Esophagus muscularis mucosa (tissue), 4 donors: ENCODE measurements around the gene EHHADH. TPM values are rescaled to one million over a fixed set of nuclear protein-coding genes. Genes with fewer than 3 reads are reported as not detected.

ENCODE experiments used
- DNase-seq: peaks from one replicate; pipeline ENCODE4 v3.0.0-alpha.2; 2017; ENCODE audit errors: extremely low spot score
- H3K27ac ChIP-seq, 4 donors: fragments of 200-600 bp; sonication (generic); replicated peaks in 1 of 4; 1 replicate in 3 of 4; 2 replicates in 1 of 4; pipeline ENCODE4 v1.5.1; 2016 to 2019; ENCODE audit warnings: mild to moderate bottlenecking in 1 of 4
- H3K27me3 ChIP-seq, 4 donors: fragments of 200-600 bp; sonication (generic); one replicate each; pipeline versions ENCODE4 v1.5.1 to v1.6.0; 2016 to 2019
- H3K36me3 ChIP-seq, 4 donors: fragments of 200-600 bp; sonication (generic); one replicate each; pipeline ENCODE4 v1.5.1; 2016 to 2019
- H3K4me1 ChIP-seq, 4 donors: fragments of 200-600 bp; sonication (generic); one replicate each; pipeline ENCODE4 v1.5.1; 2016 to 2019
- H3K4me3 ChIP-seq, 4 donors: fragments of 200-600 bp; sonication (generic); 1 replicate in 2 of 4; 2 replicates in 2 of 4; pipeline ENCODE4 v1.5.1; 2016 to 2019; ENCODE audit warnings: mild to moderate bottlenecking in 4 of 4, moderate library complexity in 1 of 4
- H3K9me3 ChIP-seq, 4 donors: fragments of 200-600 bp; sonication (generic); 1 replicate in 3 of 4; 2 replicates in 1 of 4; pipeline ENCODE4 v1.5.1; 2016 to 2019
- CTCF ChIP-seq, 3 experiments: fragments of 200-600 bp in 2 of 3; fragments of 450-650 bp in 1 of 3; sonication (generic) in 2 of 3; IDR thresholded peaks; one replicate each; pipeline ENCODE4 v1.5.1; 2017 to 2019; ENCODE audit warnings: antibody characterized with exemption in 3 of 3, mild to moderate bottlenecking in 2 of 3, moderate library complexity in 1 of 3
- EP300 ChIP-seq: sonication (generic); formaldehyde crosslinking; IDR thresholded peaks from one replicate; pipeline ENCODE4 v1.6.1; 2017; ENCODE audit warnings: antibody characterized with exemption
- POLR2A ChIP-seq: fragments of 450-650 bp; IDR thresholded peaks from one replicate; pipeline ENCODE4 v1.6.1; 2017; ENCODE audit warnings: antibody characterized with exemption, moderate library complexity, mild to moderate bottlenecking, low read depth
- POLR2AphosphoS5 ChIP-seq, 2 donors: sonication (generic); formaldehyde crosslinking; IDR thresholded peaks; one replicate each; pipeline ENCODE4 v1.6.1; 2017; ENCODE audit warnings: antibody characterized with exemption in 2 of 2
- WGBS: methylation state at CpG from one replicate; pipeline ENCODE4 v1.1.5; 2018; 5-methylcytosine and 5-hydroxymethylcytosine counted together
- intact Hi-C: fragments of 100-400 bp; cut with DNase I; formaldehyde crosslinking; loops from one replicate; pipeline ENCODE4 v1.15.1; 2023
- total RNA-seq, 4 donors: library from RNA; depleted of rRNA; stranded (reverse); fragments of >200 nt; gene quantifications; one replicate each; pipeline versions ENCODE4 v1.1.0 to v1.2.1, GENCODE V29; 2016

Gene EHHADH
- total RNA-seq, 4 donors from 2014 or later, result 2.1 to 4.7 (median 3.8) TPM

- Histone ChIP-seq H3K4me3 (peak overlapping the region; percentile 83 to 95 (median 90)), H3K27me3 (peaks cover 0 to 4% (median 0%) of the 10 kb centered on the region in 4 donors), H3K9me3 (no peaks in the 10 kb centered on the region), H3K27ac (peak overlapping the region; percentile 95 to 98 (median 96)), H3K36me3 (no peaks in the 10 kb centered on the region), H3K4me1 (peaks cover 6 to 64% (median 51%) of the 10 kb centered on the region in 4 donors)
- intact Hi-C loops, result loop anchor here (5.0 kb wide), 1 partner anchor 64 kb away; no protein-coding TSS in a partner anchor
- 38% methylated on average over 8 of the region's 8 CpGs for WGBS
- TF ChIP-seq POLR2A (no peak), POLR2AphosphoS5 (IDR thresholded peaks at IDR 0.05) (peak in 1 of 2 donors; percentile 21)
- DNase-seq, result no peak
These were observed 102.5 kb downstream of the EHHADH start for GRCh38 chr3:185151101-185151963.

GRCh38 chr3:185150561-185150960 is 103.3 kb downstream of the EHHADH start:
- WGBS, result 42% methylated on average over 1 of the region's 1 CpG

GRCh38 chr3:185149591-185149990 is 104.3 kb downstream of the EHHADH start:
- TF ChIP-seq EP300, result no peak
- no peak for TF ChIP-seq POLR2A
- TF ChIP-seq CTCF (IDR thresholded peaks at IDR 0.05), result no peak
- no peak for TF ChIP-seq POLR2AphosphoS5 (IDR thresholded peaks at IDR 0.05)
- Histone ChIP-seq H3K4me1 (peaks cover 6 to 69% (median 62%) of the 10 kb centered on the region in 4 donors), H3K27ac (peak overlapping the region; percentile 95 to 98 (median 96)), H3K4me3 (peak overlapping the region in 3 of 4 donors; percentile 83 to 94 (median 85)), H3K9me3 (no peaks in the 10 kb centered on the region), H3K27me3 (peaks cover 0 to 4% (median 0%) of the 10 kb centered on the region in 4 donors), H3K36me3 (no peaks in the 10 kb centered on the region)
- intact Hi-C loops, result no loop called here
- WGBS, result 36% methylated on average over 3 of the region's 3 CpGs
- no peak for DNase-seq

More at GRCh38 chr3:185150561-185150960, 103.3 kb downstream of the EHHADH start:
- intact Hi-C loops, result loop anchor here (5.0 kb wide), 1 partner anchor 63 kb away; no protein-coding TSS in a partner anchor
- no peak for DNase-seq
- Histone ChIP-seq H3K4me3 (peak overlapping the region; percentile 83 to 95 (median 90)), H3K9me3 (no peaks in the 10 kb centered on the region), H3K27ac (peak overlapping the region; percentile 95 to 98 (median 96)), H3K27me3 (peaks cover 0 to 4% (median 0%) of the 10 kb centered on the region in 4 donors), H3K36me3 (no peaks in the 10 kb centered on the region), H3K4me1 (peaks cover 6 to 64% (median 52%) of the 10 kb centered on the region in 4 donors)
- TF ChIP-seq POLR2A, result no peak
- TF ChIP-seq POLR2AphosphoS5 (IDR thresholded peaks at IDR 0.05), result no peak
- no peak for TF ChIP-seq EP300
- TF ChIP-seq CTCF (IDR thresholded peaks at IDR 0.05), result no peak

- TF ChIP-seq POLR2AphosphoS5 (IDR thresholded peaks at IDR 0.05) (no peak), POLR2A (no peak), CTCF (IDR thresholded peaks at IDR 0.05) (no peak), EP300 (no peak)
- no peaks in the 10 kb centered on the region for H3K36me3 ChIP-seq
- WGBS, result 79% methylated on average over 6 of the region's 6 CpGs
- peaks cover 0 to 68% (median 55%) of the 10 kb centered on the region in 4 donors for H3K4me1 ChIP-seq
- intact Hi-C loops, result no loop called here
- H3K27ac ChIP-seq, result peak overlapping the region in 1 of 4 donors; percentile 20
- no peaks in the 10 kb centered on the region for H3K9me3 ChIP-seq
- DNase-seq, result no peak
- H3K27me3 ChIP-seq, result no peaks in the 10 kb centered on the region
- H3K4me3 ChIP-seq, result no peak overlapping the region
These were observed 108.3 kb downstream of the EHHADH start for GRCh38 chr3:185145511-185145910.

GRCh38 chr3:185144784-185145183 is 109.1 kb downstream of the EHHADH start:
- Histone ChIP-seq H3K9me3 (no peaks in the 10 kb centered on the region), H3K4me3 (no peak overlapping the region), H3K4me1 (peaks cover 0 to 61% (median 48%) of the 10 kb centered on the region in 4 donors), H3K27me3 (no peaks in the 10 kb centered on the region), H3K36me3 (no peaks in the 10 kb centered on the region), H3K27ac (peak overlapping the region; percentile 27 to 48 (median 32))
- TF ChIP-seq POLR2A, result no peak
- no peak for TF ChIP-seq POLR2AphosphoS5 (IDR thresholded peaks at IDR 0.05)
- no peak for TF ChIP-seq CTCF (IDR thresholded peaks at IDR 0.05)
- no peak for TF ChIP-seq EP300
- intact Hi-C loops, result no loop called here
- WGBS, result 61% methylated on average over 3 of the region's 3 CpGs
- DNase-seq, result no peak
